H1 (cell line): Measurements from ENCODE around the gene HEATR5A. TPM values are rescaled to one million over a fixed set of nuclear protein-coding genes. Genes with fewer than 3 reads are reported as not detected.

ENCODE experiments used
- CTCF ChIA-PET: fragments of 300-600 bp; sonication (Branson Sonifier 250); formaldehyde crosslinking; loops from one replicate; lab custom pipeline; 2021; ENCODE audit not compliant: partially characterized antibody; lab: Charles Lee
- POLR2A ChIA-PET: fragments of 300-600 bp; sonication (Branson Sonifier 250); formaldehyde crosslinking; loops from one replicate; lab custom pipeline; 2021; ENCODE audit warnings: inconsistent platforms; ENCODE audit not compliant: partially characterized antibody; lab: Charles Lee
- DNase-seq, 2 experiments: peaks; one replicate each; pipeline versions ENCODE4 v3.0.0 to v3.0.0-alpha.2; 2010 to 2022; ENCODE audit warnings: low spot score in 2 of 2, low read depth in 1 of 2, mixed read lengths in 1 of 2
- FAIRE-seq: peaks from 2 replicates; lab custom pipeline; 2011; peaks lifted over from hg19 to GRCh38; lab: Jason Lieb, UNC
- H2AFZ ChIP-seq: 2 replicates; pipeline ENCODE4 v1.8.1; 2012; ENCODE audit warnings: low read length, inconsistent platforms
- H2AK5ac ChIP-seq: 2 replicates; pipeline ENCODE4 v1.6.1; 2013; ENCODE audit warnings: low read depth, low read length
- H2BK120ac ChIP-seq: replicated peaks from 2 replicates; pipeline ENCODE3; 2013; ENCODE audit warnings: low read depth, low read length, inconsistent platforms
- H2BK12ac ChIP-seq: 2 replicates; pipeline ENCODE4 v1.6.1; 2013; ENCODE audit warnings: low read depth, low read length
- H2BK15ac ChIP-seq: 2 replicates; pipeline ENCODE4 v1.6.1; 2013; ENCODE audit warnings: low read length
- H2BK20ac ChIP-seq: 2 replicates; pipeline ENCODE4 v1.6.1; 2013; ENCODE audit warnings: low read length
- H2BK5ac ChIP-seq: 2 replicates; pipeline ENCODE4 v1.6.1; 2013; ENCODE audit warnings: low read depth, low read length
- H3K14ac ChIP-seq: 2 replicates; pipeline ENCODE4 v1.6.1; 2013; ENCODE audit warnings: inconsistent platforms; ENCODE audit not compliant: insufficient read length
- H3K18ac ChIP-seq: 2 replicates; pipeline ENCODE4 v1.6.1; 2013; ENCODE audit warnings: low read length; ENCODE audit errors: extremely low read depth
- H3K23ac ChIP-seq: 2 replicates; pipeline ENCODE4 v1.6.1; 2013; ENCODE audit warnings: inconsistent platforms; ENCODE audit not compliant: insufficient read length
- H3K23me2 ChIP-seq: 2 replicates; pipeline ENCODE4 v1.6.1; 2013; ENCODE audit warnings: low read depth, low read length
- H3K27ac ChIP-seq: 2 replicates; pipeline ENCODE4 v1.6.1; 2011; ENCODE audit warnings: low read depth, low read length, inconsistent platforms
- H3K27me3 ChIP-seq, 4 experiments: replicated peaks in 1 of 4; 1 replicate in 1 of 4; 2 replicates in 3 of 4; pipeline versions ENCODE4 v1.6.1 to v1.8.1; 2011 to 2013; ENCODE audit warnings: low read length in 3 of 4, mild to moderate bottlenecking in 3 of 4, inconsistent platforms in 2 of 4, mixed read lengths in 2 of 4, moderate library complexity in 1 of 4; ENCODE audit not compliant: control insufficient read depth in 3 of 4, insufficient read depth in 3 of 4; ENCODE audit errors: extremely low read depth in 1 of 4
- H3K36me3 ChIP-seq, 4 experiments: 2 replicates each; pipeline versions ENCODE4 v1.6.1 to v1.8.1; 2011 to 2013; ENCODE audit warnings: mild to moderate bottlenecking in 4 of 4, low read length in 3 of 4, moderate library complexity in 2 of 4, control low read depth in 1 of 4, inconsistent platforms in 1 of 4; ENCODE audit not compliant: insufficient read depth in 4 of 4, control insufficient read depth in 2 of 4
- H3K4ac ChIP-seq: replicated peaks from 2 replicates; pipeline ENCODE3; 2013; ENCODE audit warnings: low read length, low read depth, mixed read lengths, inconsistent platforms; ENCODE audit not compliant: insufficient read length
- H3K4me1 ChIP-seq, 4 experiments: replicated peaks in 1 of 4; 1 replicate in 1 of 4; 2 replicates in 3 of 4; pipeline versions ENCODE4 v1.6.1 to v1.8.1; 2011 to 2013; ENCODE audit warnings: low read length in 3 of 4, inconsistent platforms in 2 of 4, mixed read lengths in 1 of 4; ENCODE audit not compliant: insufficient read depth in 4 of 4, control insufficient read depth in 3 of 4
- H3K4me2 ChIP-seq, 2 experiments: 2 replicates each; pipeline versions ENCODE4 v1.6.1 to v1.8.1; 2011 to 2013; ENCODE audit warnings: low read depth in 2 of 2, low read length in 2 of 2, control low read depth in 1 of 2, inconsistent platforms in 1 of 2, mild to moderate bottlenecking in 1 of 2; ENCODE audit not compliant: insufficient read depth in 1 of 2
- H3K4me3 ChIP-seq, 4 experiments: fragments of 200-600, 300-600 bp in 1 of 4; sonication (generic), shearing (Covaris generic), sonication (Bioruptor Twin) in 1 of 4; 2 replicates each; pipeline versions ENCODE4 v1.5.1 to v1.8.1; 2011 to 2016; ENCODE audit warnings: low read length in 4 of 4, low read depth in 3 of 4, control low read depth in 2 of 4, inconsistent platforms in 2 of 4, mild to moderate bottlenecking in 2 of 4, mixed read lengths in 1 of 4, moderate library complexity in 1 of 4; ENCODE audit not compliant: insufficient read depth in 2 of 4; ENCODE audit errors: extremely low read depth in 1 of 4
- H3K56ac ChIP-seq: replicated peaks from 2 replicates; pipeline ENCODE3; 2013; ENCODE audit warnings: low read depth, mild to moderate bottlenecking, mixed read lengths, low read length, inconsistent platforms; ENCODE audit not compliant: insufficient read length
- H3K79me1 ChIP-seq: 2 replicates; pipeline ENCODE4 v1.6.1; 2013; ENCODE audit warnings: low read depth, low read length, control low read depth
- H3K79me2 ChIP-seq, 2 experiments: 2 replicates each; pipeline versions ENCODE4 v1.6.1 to v1.8.1; 2012 to 2013; ENCODE audit warnings: low read length in 2 of 2, mild to moderate bottlenecking in 2 of 2, inconsistent platforms in 1 of 2; ENCODE audit not compliant: insufficient read depth in 2 of 2, control insufficient read depth in 1 of 2
- H3K9ac ChIP-seq, 4 experiments: replicated peaks in 1 of 4; 1 replicate in 1 of 4; 2 replicates in 3 of 4; pipeline versions ENCODE4 v1.6.1 to v1.8.1; 2011 to 2013; ENCODE audit warnings: low read depth in 3 of 4, low read length in 3 of 4, control low read depth in 2 of 4, mild to moderate bottlenecking in 2 of 4, moderate library complexity in 2 of 4, inconsistent platforms in 1 of 4; ENCODE audit errors: extremely low read depth in 1 of 4
- H3K9me3 ChIP-seq, 2 experiments: 2 replicates each; pipeline versions ENCODE4 v1.6.1 to v1.8.1; 2012 to 2013; ENCODE audit warnings: mild to moderate bottlenecking in 2 of 2, moderate library complexity in 2 of 2, control low read depth in 1 of 2, inconsistent platforms in 1 of 2, low read depth in 1 of 2, low read length in 1 of 2, mixed read lengths in 1 of 2; ENCODE audit not compliant: insufficient read depth in 2 of 2
- H4K20me1 ChIP-seq, 2 experiments: replicated peaks in 1 of 2; 2 replicates each; pipeline versions ENCODE3 to v1.8.1; 2011 to 2013; ENCODE audit warnings: inconsistent platforms in 2 of 2, low read length in 2 of 2, mild to moderate bottlenecking in 1 of 2; ENCODE audit not compliant: insufficient read depth in 2 of 2, control insufficient read depth in 1 of 2
- H4K5ac ChIP-seq: 2 replicates; pipeline ENCODE4 v1.6.1; 2013; ENCODE audit warnings: low read length, low read depth, mixed read lengths, inconsistent platforms; ENCODE audit not compliant: insufficient read length
- H4K8ac ChIP-seq: 2 replicates; pipeline ENCODE4 v1.8.0; 2013; ENCODE audit warnings: mild to moderate bottlenecking, moderate library complexity, low read length, inconsistent platforms; ENCODE audit not compliant: insufficient read depth; ENCODE audit errors: extremely low read depth
- H4K91ac ChIP-seq: replicated peaks from 2 replicates; pipeline ENCODE3; 2013; ENCODE audit warnings: low read length, mixed read lengths, inconsistent platforms; ENCODE audit not compliant: insufficient read length
- CREB1 ChIP-seq: IDR thresholded peaks from 2 replicates; pipeline ENCODE4 v1.6.1; 2012; ENCODE audit warnings: inconsistent platforms
- EP300 ChIP-seq, 2 experiments: IDR thresholded peaks; 1 replicate in 1 of 2; 2 replicates in 1 of 2; pipeline ENCODE4 v1.6.1; 2011 to 2012; ENCODE audit warnings: low read depth in 2 of 2, low read length in 2 of 2, mild to moderate bottlenecking in 2 of 2, borderline replicate concordance in 1 of 2, inconsistent platforms in 1 of 2, moderate library complexity in 1 of 2
- SP2 ChIP-seq: IDR thresholded peaks from 2 replicates; pipeline ENCODE4 v1.6.1; 2012; ENCODE audit warnings: mild to moderate bottlenecking, low read length, inconsistent platforms
- TAF1 ChIP-seq: IDR thresholded peaks from 2 replicates; pipeline ENCODE4 v1.6.1; 2011; ENCODE audit warnings: mild to moderate bottlenecking, low read depth, low read length
- WGBS, 2 experiments: shearing (Covaris generic) in 1 of 2; methylation state at CpG; one replicate each; pipeline versions ENCODE4 v1.1.6 to v1.1.7; 2013 to 2015; ENCODE audit warnings: low lambda C conversion rate in 2 of 2, mixed read lengths in 2 of 2, inconsistent platforms in 1 of 2, low coverage in 1 of 2, missing lambda C conversion rate in 1 of 2; ENCODE audit not compliant: insufficient replicate concordance in 2 of 2, insufficient coverage in 1 of 2, insufficient read length in 1 of 2; ENCODE audit errors: extremely low coverage in 1 of 2, missing lambda C conversion rate in 1 of 2; 5-methylcytosine and 5-hydroxymethylcytosine counted together
- polyA plus RNA-seq, 7 experiments: library from polyadenylated mRNA; depleted of rRNA in 3 of 7; stranded (reverse) in 5 of 7; unstranded in 2 of 7; fragments of >200 nt in 5 of 7; fragments of 200-250 nt in 2 of 7; gene quantifications; 1 replicate in 5 of 7; 2 replicates in 1 of 7; 4 replicates in 1 of 7; pipeline versions ENCODE4 v1.2.1 to v1.2.3, GENCODE V29; 2011 to 2013; ENCODE audit warnings: missing spikeins in 2 of 7, mixed read lengths in 2 of 7
- total RNA-seq: library from RNA; stranded (reverse); fragmentation: NEBNext Ultra II Directional; extraction: Animal tissue kit (Norgen Biotek cat#: 25700); gene quantifications from 2 replicates; pipeline ENCODE4 v1.2.1, GENCODE V29; 2021

The HEATR5A gene
- total and polyA plus RNA-seq, 2 of the 8 experiments (the other 6 are each of a cell fraction or from before 2014, with no cell fraction given): 9.0 to 36.2 TPM

DNA sequence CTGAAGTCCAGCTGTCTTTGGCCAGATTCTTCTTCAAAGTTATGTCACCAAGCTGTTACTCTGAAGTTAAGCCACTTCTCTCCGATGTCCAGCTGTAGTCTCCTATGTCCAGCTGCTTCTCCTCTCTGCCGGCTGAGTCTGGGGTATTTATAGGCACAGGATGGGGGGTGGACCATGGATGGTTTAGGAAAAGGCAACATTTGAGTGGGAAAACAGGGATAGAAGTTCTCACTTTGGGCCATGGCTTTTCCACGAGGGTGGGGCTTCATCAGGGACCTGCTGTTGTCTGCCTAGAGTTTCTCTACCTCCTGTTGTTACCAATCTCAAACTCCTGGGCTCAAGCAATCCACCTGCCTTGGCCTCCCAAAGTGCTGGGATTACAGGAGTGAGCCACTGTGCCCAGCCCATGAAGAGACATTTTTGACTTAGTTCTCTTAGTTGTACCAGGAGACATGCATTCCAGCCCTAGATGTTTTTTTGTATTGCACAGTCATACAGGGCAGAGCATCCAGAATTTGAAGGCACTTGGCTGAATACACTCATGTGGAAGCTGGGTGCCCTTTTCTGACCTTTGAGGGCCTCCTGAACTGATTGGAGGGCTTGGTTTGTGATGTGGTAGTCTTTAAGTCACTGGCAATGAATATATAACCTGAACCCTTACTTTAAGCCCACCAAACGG, 132.9 kb downstream of the HEATR5A start:
- no peak overlapping the region for H2BK5ac ChIP-seq

More for the DNA sequence above, 132.9 kb downstream of the HEATR5A start:
- Histone ChIP-seq H2BK120ac (no peak overlapping the region), H3K23me2 (no peaks in the 10 kb centered on the region), H3K4ac (no peak overlapping the region), H2BK12ac (0 out of 2 replicates have a peak overlapping the region, but pooled peaks have one; percentile 87), H3K9me3 (no peaks in the 10 kb centered on the region), H3K36me3 (no peaks in the 10 kb centered on the region), H2BK20ac (no peak overlapping the region), H3K18ac (no peak overlapping the region), H3K4me2 (no peak overlapping the region), H3K14ac (no peak overlapping the region), H4K91ac (no peak overlapping the region), H2AK5ac (no peak overlapping the region), H3K27me3 (no peaks in the 10 kb centered on the region), H3K4me1 (no peaks in the 10 kb centered on the region), H4K5ac (no peak overlapping the region), H3K56ac (no peak overlapping the region), H3K79me2 (no peaks in the 10 kb centered on the region), H3K27ac (no peak overlapping the region), H3K4me3 (no peak overlapping the region), H4K8ac (no peak overlapping the region), H3K79me1 (no peaks in the 10 kb centered on the region), H3K9ac (no peak overlapping the region), H2AFZ (no peak overlapping the region), H4K20me1 (no peaks in the 10 kb centered on the region), H3K23ac (no peak overlapping the region), H2BK15ac (no peak overlapping the region)
- FAIRE-seq (no peak), DNase-seq (no peak)
- TF ChIP-seq TAF1: no peak
- no peak for TF ChIP-seq CREB1
- no peak for TF ChIP-seq EP300 (IDR thresholded peaks at IDR 0.05; ENCODE audit: borderline replicate concordance in 1 of 2, low read depth in 2 of 2, low read length in 2 of 2)
- no peak for TF ChIP-seq SP2
- 85% methylated on average over 4 of the region's 4 CpGs; no CpG with 5 or more reads in 1 of the 2 experiments for WGBS, 2 experiments
- ChIA-PET CTCF (interaction anchor here (0.7 to 3.7 kb wide), 23 partner anchors 10 to 147 kb away, joined by 3 to 31 read pairs (median 3); no protein-coding TSS in a partner anchor), POLR2A (interaction anchor here (1.0 kb wide), 1 partner anchor 262 kb away, joined by 3 read pairs; the partner anchor contains the start of gene AP4S1)
